K562 (cell line): ENCODE data around the gene DMAC2. TPM values are rescaled to one million over a fixed set of nuclear protein-coding genes. Genes with fewer than 3 reads are reported as not detected.

ENCODE experiments used
- ATAC-seq: fragments of 200-7000 bp; cut with Tn5 transposase; 3 replicates; pipeline ENCODE4 v1.9.1; 2020; ENCODE audit warnings: moderate library complexity
- BruUV-seq: library from RNA; stranded (reverse); fragments of 400-500 nt; replicated peaks from 2 replicates; lab custom pipeline; 2021; lab: Mats Ljungman, UMichigan
- CTCF ChIA-PET: fragments of 300-600 bp; formaldehyde crosslinking; extraction: SDS; loops from one replicate; lab custom pipeline; 2021; ENCODE audit warnings: low intra/inter-chr PET ratio; lab: Yijun Ruan, JAX
- POLR2A ChIA-PET: fragments of 300-600, 350-650 bp; sonication (Branson Sonifier 250); formaldehyde crosslinking; extraction: SDS; loops from one replicate; lab custom pipeline; 2021; ENCODE audit warnings: antibody characterized with exemption, inconsistent platforms; lab: Yijun Ruan, JAX
- DNase-seq, 4 experiments: peaks; one replicate each; pipeline versions ENCODE4 v3.0.0 to v3.0.0-alpha.2; 2011 to 2018; ENCODE audit warnings: low spot score in 3 of 4, mixed read lengths in 3 of 4; ENCODE audit errors: extremely low read depth in 1 of 4
- FAIRE-seq: peaks from 2 replicates; lab custom pipeline; 2011; peaks lifted over from hg19 to GRCh38; lab: Jason Lieb, UNC
- H2AFZ ChIP-seq: 2 replicates; pipeline ENCODE4 v1.6.0; 2011; ENCODE audit warnings: low read depth, low read length, control low read depth, inconsistent platforms
- H3K27ac ChIP-seq: fragments of 200-600 bp; 3 replicates; pipeline ENCODE4 v1.8.0; 2011; ENCODE audit warnings: low read depth, mild to moderate bottlenecking, control low read depth, inconsistent platforms, low read length, moderate library complexity, mixed read lengths; ENCODE audit errors: extremely low read depth
- H3K27me3 ChIP-seq, 2 experiments: fragments of 300-600 bp in 1 of 2; 2 replicates in 1 of 2; 3 replicates in 1 of 2; pipeline versions ENCODE4 v1.6.0 to v1.8.0; 2011; ENCODE audit warnings: inconsistent platforms in 2 of 2, low read length in 2 of 2, mild to moderate bottlenecking in 1 of 2, mixed read lengths in 1 of 2, moderate library complexity in 1 of 2; ENCODE audit not compliant: control insufficient read depth in 2 of 2, insufficient read depth in 2 of 2
- H3K36me3 ChIP-seq: fragments of 300-600 bp; 3 replicates; pipeline ENCODE4 v1.8.0; 2011; ENCODE audit warnings: mild to moderate bottlenecking, low read length, inconsistent platforms; ENCODE audit not compliant: control insufficient read depth, insufficient read depth
- H3K4me1 ChIP-seq, 2 experiments: fragments of 200-600 bp in 1 of 2; replicated peaks in 1 of 2; 2 replicates in 1 of 2; 3 replicates in 1 of 2; pipeline versions ENCODE4 v1.5.1 to v1.8.0; 2011; ENCODE audit warnings: inconsistent platforms in 2 of 2, low read length in 2 of 2, mild to moderate bottlenecking in 1 of 2, mixed read lengths in 1 of 2, moderate library complexity in 1 of 2; ENCODE audit not compliant: control insufficient read depth in 2 of 2, insufficient read depth in 2 of 2
- H3K4me2 ChIP-seq: 2 replicates; pipeline ENCODE4 v1.6.1; 2011; ENCODE audit warnings: low read length, control low read depth, inconsistent platforms, mixed read lengths; ENCODE audit not compliant: insufficient read depth
- H3K4me3 ChIP-seq: fragments of 200-600 bp; sonication (generic), shearing (Covaris generic); 2 replicates; pipeline ENCODE4 v1.5.1; 2016; ENCODE audit warnings: control low read depth, inconsistent platforms
- H3K79me2 ChIP-seq: fragments of 200-600 bp; 3 replicates; pipeline ENCODE4 v1.8.0; 2011; ENCODE audit warnings: low read length, inconsistent platforms; ENCODE audit not compliant: control insufficient read depth, insufficient read depth
- H3K9ac ChIP-seq, 2 experiments: 2 replicates each; pipeline versions ENCODE4 v1.6.0 to v1.6.1; 2011; ENCODE audit warnings: low read depth in 2 of 2, low read length in 2 of 2, control low read depth in 1 of 2, inconsistent platforms in 1 of 2, mild to moderate bottlenecking in 1 of 2, mixed read lengths in 1 of 2; ENCODE audit not compliant: insufficient read depth in 1 of 2
- H3K9me1 ChIP-seq: one replicate; pipeline ENCODE4 v1.6.0; 2011; ENCODE audit warnings: inconsistent platforms, mild to moderate bottlenecking, low read length, moderate library complexity; ENCODE audit not compliant: control insufficient read depth, insufficient read depth
- H3K9me3 ChIP-seq: replicated peaks from 2 replicates; pipeline ENCODE4 v1.5.1; 2011; ENCODE audit warnings: low read depth, low read length, inconsistent platforms; ENCODE audit not compliant: control insufficient read depth, insufficient read depth
- H4K20me1 ChIP-seq: replicated peaks from 2 replicates; pipeline ENCODE4 v1.6.1; 2011; ENCODE audit warnings: low read length, inconsistent platforms, mixed read lengths; ENCODE audit not compliant: control insufficient read depth, insufficient read depth
- ARHGAP35 ChIP-seq: fragments of 450-650 bp; IDR thresholded peaks from 2 replicates; pipeline ENCODE4 v1.6.1; 2018; ENCODE audit not compliant: partially characterized antibody
- MAFG ChIP-seq: fragments of 450-650 bp; conservative IDR thresholded peaks from 2 replicates; pipeline ENCODE4 v1.6.1; 2016; ENCODE audit warnings: missing genetic modification characterization, missing compliant biosample characterization
- MTF1 ChIP-seq: fragments of 250-450 bp; sonication (Bioruptor Pico); IDR thresholded peaks from 2 replicates; pipeline ENCODE4 v1.9.0; 2021; ENCODE audit warnings: moderate library complexity, mild to moderate bottlenecking, inconsistent platforms, borderline replicate concordance
- NCOA4 ChIP-seq: fragments of 450-650 bp; IDR thresholded peaks from 2 replicates; pipeline ENCODE4 v1.6.1; 2018; ENCODE audit warnings: mild to moderate bottlenecking; ENCODE audit not compliant: partially characterized antibody
- PRMT5 ChIP-seq: sonication (generic); formaldehyde crosslinking; IDR thresholded peaks from 2 replicates; pipeline ENCODE4 v1.5.0; 2020; ENCODE audit warnings: missing genetic modification reagents
- SP2 ChIP-seq: IDR thresholded peaks from 2 replicates; pipeline ENCODE4 v1.6.1; 2011; ENCODE audit warnings: mild to moderate bottlenecking, low read depth, low read length, moderate library complexity; ENCODE audit not compliant: poor library complexity, severe bottlenecking; ENCODE audit errors: extremely low read depth
- ZBTB40 ChIP-seq, 2 experiments: fragments of 450-650 bp in 1 of 2; sonication (generic) in 1 of 2; formaldehyde crosslinking in 1 of 2; IDR thresholded peaks; 2 replicates each; pipeline versions ENCODE4 v1.7.1 to v1.9.0; 2016 to 2022; ENCODE audit warnings: inconsistent platforms in 1 of 2, mild to moderate bottlenecking in 1 of 2, missing genetic modification reagents in 1 of 2
- ZNF121 ChIP-seq: sonication (generic); formaldehyde crosslinking; conservative IDR thresholded peaks from 2 replicates; pipeline ENCODE4 v1.8.0; 2022; ENCODE audit warnings: missing genetic modification reagents
- ZNF316 ChIP-seq: fragments of 450-650 bp; IDR thresholded peaks from 2 replicates; pipeline ENCODE4 v1.6.1; 2016
- WGBS: fragments of 100-300 bp; shearing (Covaris generic); methylation state at CpG from one replicate; pipeline ENCODE4 v1.1.6; 2016; ENCODE audit warnings: low coverage, mixed read lengths; ENCODE audit not compliant: insufficient coverage; ENCODE audit errors: missing lambda C conversion rate; 5-methylcytosine and 5-hydroxymethylcytosine counted together
- in situ Hi-C: fragments of 300-500 bp; cut with MboI; formaldehyde crosslinking; loops from 4 replicates; pipeline ENCODE4 v1.15.0; 2018; ENCODE audit warnings: inconsistent platforms, mixed read lengths
- intact Hi-C: fragments of 100-400 bp; cut with micrococcal nuclease; formaldehyde crosslinking; loops from 2 replicates; pipeline ENCODE4 v1.14.2; 2022
- polyA plus RNA-seq, 8 experiments: library from polyadenylated mRNA; depleted of rRNA in 4 of 8; stranded (reverse) in 5 of 8; unstranded in 3 of 8; fragments of >200 nt; fragmentation: Nextera tagmentation in 2 of 8; fragmentation: Illumina TruSeq in 1 of 8; extraction: Ambion mirVana in 2 of 8; extraction: Trizol in 1 of 8; gene quantifications; 2 replicates each; pipeline versions ENCODE4 v1.2.1 to v1.2.3, GENCODE V29; 2011 to 2014; ENCODE audit warnings: inconsistent platforms in 1 of 8, missing spikeins in 1 of 8
- total RNA-seq, 7 experiments: library from RNA; depleted of rRNA in 6 of 7; stranded (reverse); fragments of >200 nt in 6 of 7; fragmentation: Illumina TruSeq in 2 of 7; extraction: Trizol in 2 of 7; gene quantifications; 2 replicates each; pipeline versions ENCODE4 v1.2.1 to v1.2.3, GENCODE V29; 2011 to 2021; ENCODE audit warnings: low replicate concordance in 1 of 7
- TF ChIP-seq, protein P1 (sequence below): IDR thresholded peaks from 2 replicates; pipeline ENCODE4 v1.6.1; 2014; ENCODE audit warnings: antibody characterized with exemption
- TF ChIP-seq, protein P2 (sequence below): fragments of 450-650 bp; formaldehyde crosslinking; IDR thresholded peaks from 2 replicates; pipeline ENCODE4 v1.4.0; 2020; ENCODE audit warnings: mild to moderate bottlenecking, moderate library complexity

The DMAC2 gene
- total and polyA plus RNA-seq, 9 of the 15 experiments (the other 6 are each of a cell fraction or from before 2014, with no cell fraction given) = 12.9 to 61.2 (median 43.1) TPM

GRCh38 chr19:41402010-41402409 is 37.7 kb downstream of the DMAC2 start:
- no peaks in the 10 kb centered on the region for H4K20me1 ChIP-seq
- in situ Hi-C loops = no loop called here
- ATAC-seq (no peak), DNase-seq (no peak), FAIRE-seq (no peak)
- H3K4me3 ChIP-seq = no peak overlapping the region
- H3K36me3 ChIP-seq = no peaks in the 10 kb centered on the region
- no peak overlapping the region for H2AFZ ChIP-seq
- peaks cover 19% of the 10 kb centered on the region for H3K79me2 ChIP-seq
- H3K9ac ChIP-seq = no peak overlapping the region
- ChIA-PET CTCF (no interaction called here), POLR2A (interaction anchor here (0.6 kb wide), 1 partner anchor 23 kb away, joined by 3 read pairs; no protein-coding TSS in a partner anchor)
- WGBS = 55% methylated on average over 3 of the region's 3 CpGs
- BruUV-seq = no TSS peak
- H3K27me3 ChIP-seq = no peaks in the 10 kb centered on the region
- H3K27ac ChIP-seq = no peak overlapping the region
- H3K9me1 ChIP-seq = no peaks in the 10 kb centered on the region
- intact Hi-C loops = no loop called here
- H3K4me2 ChIP-seq = no peak overlapping the region
- H3K4me1 ChIP-seq = peaks cover 5 to 6% of the 10 kb centered on the region in 2 experiments; a peak in 3 of 5 replicates
- H3K9me3 ChIP-seq = no peaks in the 10 kb centered on the region
- TF ChIP-seq ZBTB40 (IDR thresholded peaks at IDR 0.05) = no peak
- TF ChIP-seq ZBTB40 (CRISPR knock-in tag; IDR thresholded peaks at IDR 0.05) = no peak
- TF ChIP-seq SP2 = no peak
- TF ChIP-seq ZNF121 (CRISPR knock-in tag) = no peak
- no peak for TF ChIP-seq MAFG (tag)
- TF ChIP-seq PRMT5 (CRISPR knock-in tag) = no peak
- TF ChIP-seq, protein P1, sequence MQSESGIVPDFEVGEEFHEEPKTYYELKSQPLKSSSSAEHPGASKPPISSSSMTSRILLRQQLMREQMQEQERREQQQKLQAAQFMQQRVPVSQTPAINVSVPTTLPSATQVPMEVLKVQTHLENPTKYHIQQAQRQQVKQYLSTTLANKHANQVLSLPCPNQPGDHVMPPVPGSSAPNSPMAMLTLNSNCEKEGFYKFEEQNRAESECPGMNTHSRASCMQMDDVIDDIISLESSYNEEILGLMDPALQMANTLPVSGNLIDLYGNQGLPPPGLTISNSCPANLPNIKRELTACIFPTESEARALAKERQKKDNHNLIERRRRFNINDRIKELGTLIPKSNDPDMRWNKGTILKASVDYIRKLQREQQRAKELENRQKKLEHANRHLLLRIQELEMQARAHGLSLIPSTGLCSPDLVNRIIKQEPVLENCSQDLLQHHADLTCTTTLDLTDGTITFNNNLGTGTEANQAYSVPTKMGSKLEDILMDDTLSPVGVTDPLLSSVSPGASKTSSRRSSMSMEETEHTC = no peak
- TF ChIP-seq MTF1 (CRISPR knock-in tag) = no peak
- TF ChIP-seq NCOA4 = no peak
- TF ChIP-seq, protein P2, sequence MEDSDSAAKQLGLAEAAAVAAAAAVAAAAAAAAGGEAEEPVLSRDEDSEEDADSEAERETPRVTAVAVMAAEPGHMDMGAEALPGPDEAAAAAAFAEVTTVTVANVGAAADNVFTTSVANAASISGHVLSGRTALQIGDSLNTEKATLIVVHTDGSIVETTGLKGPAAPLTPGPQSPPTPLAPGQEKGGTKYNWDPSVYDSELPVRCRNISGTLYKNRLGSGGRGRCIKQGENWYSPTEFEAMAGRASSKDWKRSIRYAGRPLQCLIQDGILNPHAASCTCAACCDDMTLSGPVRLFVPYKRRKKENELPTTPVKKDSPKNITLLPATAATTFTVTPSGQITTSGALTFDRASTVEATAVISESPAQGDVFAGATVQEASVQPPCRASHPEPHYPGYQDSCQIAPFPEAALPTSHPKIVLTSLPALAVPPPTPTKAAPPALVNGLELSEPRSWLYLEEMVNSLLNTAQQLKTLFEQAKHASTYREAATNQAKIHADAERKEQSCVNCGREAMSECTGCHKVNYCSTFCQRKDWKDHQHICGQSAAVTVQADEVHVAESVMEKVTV (CRISPR knock-in tag) = no peak
- no peak for TF ChIP-seq ZNF316
- no peak for TF ChIP-seq ARHGAP35
